Measurements from ENCODE around the gene FRS3. TPM values are rescaled to one million over a fixed set of nuclear protein-coding genes. Genes with fewer than 3 reads are reported as not detected.

The FRS3 gene
- total RNA-seq, 1 experiment from 2014 or later, result 5.9 TPM

GRCh38 chr6:41771058-41771983, 8.4 kb downstream of the FRS3 start:
- Histone ChIP-seq H3K4me1 (ENCODE audit: control insufficient read depth in 1 of 2, insufficient read depth in 2 of 2, low read length in 2 of 2) (peaks cover 8 to 21% of the 10 kb centered on the region in 2 experiments; a peak in 3 of 4 replicates), H3K9ac (ENCODE audit: low read length) (no peak overlapping the region), H3K9me2 (ENCODE audit: insufficient read depth) (no peaks in the 10 kb centered on the region), H2AFZ (ENCODE audit: low read depth, low read length, poor library complexity, severe bottlenecking) (no peak overlapping the region), H3K4me3 (replicated peaks in 1 of 2; ENCODE audit: low read depth in 1 of 2, low read length in 2 of 2) (no peak overlapping the region), H3K27ac (ENCODE audit: low read depth, low read length) (no peak overlapping the region), H3K4me2 (ENCODE audit: low read length) (no peak overlapping the region), H3K27me3 (ENCODE audit: insufficient read depth, low read length) (no peaks in the 10 kb centered on the region), H4K20me1 (ENCODE audit: insufficient read depth) (no peaks in the 10 kb centered on the region), H3K36me3 (ENCODE audit: control insufficient read depth in 1 of 2, insufficient read depth in 2 of 2, low read length in 2 of 2) (peaks cover 0 to 5% of the 10 kb centered on the region in 2 experiments; a peak in 2 of 4 replicates), H3K79me2 (ENCODE audit: insufficient read depth, low read length) (no peaks in the 10 kb centered on the region), H3K9me3 (ENCODE audit: control insufficient read depth in 1 of 2, insufficient read depth in 1 of 2, low read depth in 1 of 2, low read length in 2 of 2) (no peaks in the 10 kb centered on the region)
- ChIA-PET POLR2A (no interaction called here), CTCF (no interaction called here), RAD21 (ENCODE audit: low non-redundant PET in 1 of 2, low total read pairs in 2 of 2, uncharacterized antibody in 2 of 2, unreplicated experiment in 2 of 2) (no interaction called here)
- no peak for TF ChIP-seq SP1 (IDR thresholded peaks at IDR 0.05; ENCODE audit: low read depth)
- TF ChIP-seq ZNF274 (IDR thresholded peaks at IDR 0.05; ENCODE audit: low read depth, low read length), result no peak
- TF ChIP-seq CBX3 (IDR thresholded peaks at IDR 0.05; ENCODE audit: low read depth), result no peak
- TF ChIP-seq, protein P1, sequence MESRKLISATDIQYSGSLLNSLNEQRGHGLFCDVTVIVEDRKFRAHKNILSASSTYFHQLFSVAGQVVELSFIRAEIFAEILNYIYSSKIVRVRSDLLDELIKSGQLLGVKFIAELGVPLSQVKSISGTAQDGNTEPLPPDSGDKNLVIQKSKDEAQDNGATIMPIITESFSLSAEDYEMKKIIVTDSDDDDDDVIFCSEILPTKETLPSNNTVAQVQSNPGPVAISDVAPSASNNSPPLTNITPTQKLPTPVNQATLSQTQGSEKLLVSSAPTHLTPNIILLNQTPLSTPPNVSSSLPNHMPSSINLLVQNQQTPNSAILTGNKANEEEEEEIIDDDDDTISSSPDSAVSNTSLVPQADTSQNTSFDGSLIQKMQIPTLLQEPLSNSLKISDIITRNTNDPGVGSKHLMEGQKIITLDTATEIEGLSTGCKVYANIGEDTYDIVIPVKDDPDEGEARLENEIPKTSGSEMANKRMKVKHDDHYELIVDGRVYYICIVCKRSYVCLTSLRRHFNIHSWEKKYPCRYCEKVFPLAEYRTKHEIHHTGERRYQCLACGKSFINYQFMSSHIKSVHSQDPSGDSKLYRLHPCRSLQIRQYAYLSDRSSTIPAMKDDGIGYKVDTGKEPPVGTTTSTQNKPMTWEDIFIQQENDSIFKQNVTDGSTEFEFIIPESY (IDR thresholded peaks at IDR 0.05; ENCODE audit: extremely low read depth, insufficient replicate concordance, low read length), result no peak
- TF ChIP-seq FOSL1 (IDR thresholded peaks at IDR 0.05; ENCODE audit: low read depth), result no peak
- TF ChIP-seq POLR2AphosphoS5 (IDR thresholded peaks at IDR 0.05; ENCODE audit: low read depth, low read length), result no peak
- TF ChIP-seq, protein P2, sequence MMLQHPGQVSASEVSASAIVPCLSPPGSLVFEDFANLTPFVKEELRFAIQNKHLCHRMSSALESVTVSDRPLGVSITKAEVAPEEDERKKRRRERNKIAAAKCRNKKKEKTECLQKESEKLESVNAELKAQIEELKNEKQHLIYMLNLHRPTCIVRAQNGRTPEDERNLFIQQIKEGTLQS (IDR thresholded peaks at IDR 0.05), result no peak
- TF ChIP-seq SIN3A (IDR thresholded peaks at IDR 0.05; ENCODE audit: low read depth), result no peak
- BruUV-seq (replicated peaks), result no TSS peak
- no peak for DNase-seq (ENCODE audit: low read depth, low spot score)
- ATAC-seq, result no peak
- intact Hi-C loops (cut with micrococcal nuclease), result loop anchor here (10.0 kb wide), 1 partner anchor 167 kb away; no protein-coding TSS in a partner anchor
